ENCODE results near the gene HTR3B.

- TF ChIP-seq CTCF (IDR thresholded peaks at IDR 0.05) (no peak), ZFP36 (IDR thresholded peaks at IDR 0.05; ENCODE audit: borderline replicate concordance, partially characterized antibody) (no peak), RFX5 (IDR thresholded peaks at IDR 0.05) (no peak), RCOR1 (IDR thresholded peaks at IDR 0.05; ENCODE audit: low read depth, low read length) (no peak), POLR2A (IDR thresholded peaks at IDR 0.05; ENCODE audit: low read length) (no peak), CHD2 (IDR thresholded peaks at IDR 0.05; ENCODE audit: low read length, partially characterized antibody) (no peak), JUNB (IDR thresholded peaks at IDR 0.05) (no peak), MAX (IDR thresholded peaks at IDR 0.05) (no peak), ZC3H11A (IDR thresholded peaks at IDR 0.05) (no peak), ESRRA (IDR thresholded peaks at IDR 0.05; ENCODE audit: borderline replicate concordance, low read length) (no peak)
Measured at GRCh38 chr11:113923572-113923971, 19.0 kb downstream of the HTR3B start.
